ENCODE data around the gene CDH4. TPM values are rescaled to one million over a fixed set of nuclear protein-coding genes. Genes with fewer than 3 reads are reported as not detected.

Gene CDH4
- total and polyA plus RNA-seq, 9 of the 15 experiments (the other 6 are each of a cell fraction or from before 2014, with no cell fraction given) = 0.04 TPM; not detected in 8

- TF ChIP-seq GMEB1 (CRISPR knock-in tag; IDR thresholded peaks at IDR 0.05) = no peak
- no peak for TF ChIP-seq PPARD (CRISPR knock-in tag; IDR thresholded peaks at IDR 0.05)
- no peak for TF ChIP-seq ZNF583 (CRISPR knock-in tag; IDR thresholded peaks at IDR 0.05)
- TF ChIP-seq MXD1 (CRISPR knock-in tag; IDR thresholded peaks at IDR 0.05; ENCODE audit: borderline replicate concordance, poor library complexity, severe bottlenecking) = no peak
- no peak for TF ChIP-seq ARHGAP35 (IDR thresholded peaks at IDR 0.05; ENCODE audit: partially characterized antibody)
- TF ChIP-seq EZH2 (IDR thresholded peaks at IDR 0.05; ENCODE audit: borderline replicate concordance, low read depth, low read length) = no peak
- TF ChIP-seq ZNF239 (CRISPR knock-in tag; IDR thresholded peaks at IDR 0.05) = no peak
- no peak for TF ChIP-seq ZKSCAN1 (IDR thresholded peaks at IDR 0.05; ENCODE audit: low read depth, low read length)
These were observed 63.3 kb downstream of the CDH4 start (continued) for GRCh38 chr20:61315319-61315718.

GRCh38 chr20:61316346-61316745, 64.3 kb downstream of the CDH4 start:
- ChIA-PET CTCF (ENCODE audit: low intra/inter-chr PET ratio) (no interaction called here), POLR2A (no interaction called here)
- Histone ChIP-seq H3K27me3 (ENCODE audit: control insufficient read depth in 2 of 2, insufficient read depth in 2 of 2, low read length in 2 of 2) (peaks cover 4 to 7% of the 10 kb centered on the region in 2 experiments; a peak in 3 of 5 replicates), H3K79me2 (ENCODE audit: control insufficient read depth, insufficient read depth, low read length) (no peaks in the 10 kb centered on the region), H3K27ac (ENCODE audit: extremely low read depth, low read depth, low read length) (no peak overlapping the region), H3K9me1 (ENCODE audit: control insufficient read depth, insufficient read depth, low read length) (no peaks in the 10 kb centered on the region), H3K4me1 (replicated peaks in 1 of 2; ENCODE audit: control insufficient read depth in 2 of 2, insufficient read depth in 2 of 2, low read length in 2 of 2) (0 out of 5 replicates have a peak, but pooled peaks cover 0 to 3% of the 10 kb centered on the region in 2 experiments), H3K4me3 (no peak overlapping the region), H3K36me3 (ENCODE audit: control insufficient read depth, insufficient read depth, low read length) (no peaks in the 10 kb centered on the region), H4K20me1 (replicated peaks; ENCODE audit: control insufficient read depth, insufficient read depth, low read length) (no peaks in the 10 kb centered on the region), H3K4me2 (ENCODE audit: insufficient read depth, low read length) (no peak overlapping the region), H3K9ac (ENCODE audit: insufficient read depth in 1 of 2, low read depth in 2 of 2, low read length in 2 of 2) (no peak overlapping the region), H3K9me3 (replicated peaks; ENCODE audit: control insufficient read depth, insufficient read depth, low read depth, low read length) (no peaks in the 10 kb centered on the region), H2AFZ (ENCODE audit: low read depth, low read length) (no peak overlapping the region)
- 8% methylated on average over 10 of the region's 10 CpGs for WGBS (ENCODE audit: insufficient coverage, low coverage, missing lambda C conversion rate)
- intact Hi-C loops (cut with micrococcal nuclease) = no loop called here
- DNase-seq (ENCODE audit: extremely low read depth in 1 of 4, low spot score in 3 of 4) (no peak), ATAC-seq (no peak), FAIRE-seq (no peak)
- in situ Hi-C loops (cut with MboI) = no loop called here
- no TSS peak for BruUV-seq (replicated peaks)
- TF ChIP-seq ZNF398 (CRISPR knock-in tag; IDR thresholded peaks at IDR 0.05) = no peak
- no peak for TF ChIP-seq POLR2AphosphoS2 (IDR thresholded peaks at IDR 0.05; ENCODE audit: low read length)
- no peak for TF ChIP-seq POU5F1 (IDR thresholded peaks at IDR 0.05; ENCODE audit: borderline replicate concordance, low read depth, low read length, partially characterized antibody)
- TF ChIP-seq TAL1 (IDR thresholded peaks at IDR 0.05) = no peak
- TF ChIP-seq KLF16 (IDR thresholded peaks at IDR 0.05) = no peak
- TF ChIP-seq ZNF395 (CRISPR knock-in tag; IDR thresholded peaks at IDR 0.05) = no peak
